ENCODE measurements around the gene CDH9. TPM values are rescaled to one million over a fixed set of nuclear protein-coding genes. Genes with fewer than 3 reads are reported as not detected.

CDH9 gene
- total RNA-seq, 1 donor from 2014 or later = 0.65 TPM

DNA sequence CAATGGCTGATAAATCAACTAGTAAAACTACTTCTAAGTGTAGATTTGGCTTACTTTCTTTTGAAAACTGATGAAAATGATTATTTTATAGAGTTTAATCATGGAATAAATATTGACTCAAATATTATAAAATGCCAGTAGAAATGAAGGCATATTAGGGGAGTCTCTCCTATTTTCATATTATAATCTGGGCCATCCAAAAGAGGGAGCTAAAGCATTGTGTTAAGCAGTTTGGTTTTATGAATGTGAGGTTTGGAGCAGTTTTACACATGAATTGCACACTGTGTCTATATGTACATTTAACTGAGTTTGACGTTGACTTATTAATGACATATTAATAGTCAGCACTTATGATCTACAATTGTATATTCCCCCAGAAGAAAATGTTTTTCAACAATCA, 17.4 kb downstream of the CDH9 start:
- Mint-ChIP-seq H3K27me3 (ENCODE audit: low read depth) (no peaks in the 10 kb centered on the region), H3K4me3 (no peak overlapping the region), H3K27ac (no peak overlapping the region), H3K9me3 (no peaks in the 10 kb centered on the region), H3K36me3 (no peaks in the 10 kb centered on the region), H3K4me1 (peaks cover 9% of the 10 kb centered on the region)
- TF ChIP-seq, protein P1, sequence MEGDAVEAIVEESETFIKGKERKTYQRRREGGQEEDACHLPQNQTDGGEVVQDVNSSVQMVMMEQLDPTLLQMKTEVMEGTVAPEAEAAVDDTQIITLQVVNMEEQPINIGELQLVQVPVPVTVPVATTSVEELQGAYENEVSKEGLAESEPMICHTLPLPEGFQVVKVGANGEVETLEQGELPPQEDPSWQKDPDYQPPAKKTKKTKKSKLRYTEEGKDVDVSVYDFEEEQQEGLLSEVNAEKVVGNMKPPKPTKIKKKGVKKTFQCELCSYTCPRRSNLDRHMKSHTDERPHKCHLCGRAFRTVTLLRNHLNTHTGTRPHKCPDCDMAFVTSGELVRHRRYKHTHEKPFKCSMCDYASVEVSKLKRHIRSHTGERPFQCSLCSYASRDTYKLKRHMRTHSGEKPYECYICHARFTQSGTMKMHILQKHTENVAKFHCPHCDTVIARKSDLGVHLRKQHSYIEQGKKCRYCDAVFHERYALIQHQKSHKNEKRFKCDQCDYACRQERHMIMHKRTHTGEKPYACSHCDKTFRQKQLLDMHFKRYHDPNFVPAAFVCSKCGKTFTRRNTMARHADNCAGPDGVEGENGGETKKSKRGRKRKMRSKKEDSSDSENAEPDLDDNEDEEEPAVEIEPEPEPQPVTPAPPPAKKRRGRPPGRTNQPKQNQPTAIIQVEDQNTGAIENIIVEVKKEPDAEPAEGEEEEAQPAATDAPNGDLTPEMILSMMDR (IDR thresholded peaks at IDR 0.05; ENCODE audit: unreplicated experiment) = no peak
- no peak for DNase-seq (ENCODE audit: low spot score in 2 of 2, unreplicated experiment in 2 of 2)

DNA sequence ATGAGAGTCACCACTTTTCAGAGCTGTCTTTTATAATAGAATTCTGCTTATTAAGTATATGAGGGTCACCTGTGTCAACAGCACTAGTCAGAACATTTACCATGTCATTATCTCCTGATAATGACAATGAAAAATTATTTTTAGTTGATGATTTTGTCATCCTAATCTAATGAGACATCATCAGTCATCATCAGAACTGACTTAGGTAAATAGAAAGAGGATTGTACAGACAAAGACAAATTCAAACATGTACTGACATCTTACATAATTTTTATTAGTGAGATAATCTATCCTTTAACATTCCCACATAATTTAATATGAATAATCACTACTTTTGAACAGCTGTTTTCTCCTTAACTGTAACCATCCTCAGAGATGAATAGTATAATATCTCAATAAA, 22.6 kb downstream of the CDH9 start:
- Mint-ChIP-seq H3K36me3 (no peaks in the 10 kb centered on the region), H3K27ac (no peak overlapping the region), H3K27me3 (ENCODE audit: low read depth) (no peaks in the 10 kb centered on the region), H3K9me3 (no peaks in the 10 kb centered on the region), H3K4me1 (peaks cover 3% of the 10 kb centered on the region), H3K4me3 (no peak overlapping the region)
- TF ChIP-seq, protein P1 (IDR thresholded peaks at IDR 0.05; ENCODE audit: unreplicated experiment) = no peak
- no peak for DNase-seq (ENCODE audit: low spot score in 2 of 2, unreplicated experiment in 2 of 2)

DNA sequence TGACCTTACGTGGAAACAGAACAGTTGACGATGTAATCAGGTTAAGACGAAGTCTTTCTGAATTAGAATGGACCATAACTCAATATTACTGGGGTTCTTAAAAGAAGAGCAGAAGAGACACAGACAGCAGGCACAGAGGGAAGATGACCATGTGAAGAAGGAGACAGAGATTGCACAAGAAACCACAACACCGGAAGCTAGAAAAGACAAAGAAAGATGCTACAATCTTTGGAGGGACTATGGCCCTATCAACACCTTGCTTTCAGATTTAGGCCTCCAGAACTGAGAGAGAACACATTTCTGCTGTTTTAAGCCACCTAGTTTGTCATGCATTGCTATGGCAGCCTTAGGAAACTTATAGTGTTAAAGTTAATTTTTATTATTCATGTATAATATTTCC, 27.1 kb downstream of the CDH9 start:
- TF ChIP-seq, protein P1 (IDR thresholded peaks at IDR 0.05; ENCODE audit: unreplicated experiment) = no peak
- H3K4me1 Mint-ChIP-seq = peaks cover 10% of the 10 kb centered on the region
- DNase-seq (ENCODE audit: low spot score in 2 of 2, unreplicated experiment in 2 of 2) = no peak
- H3K9me3 Mint-ChIP-seq = peaks cover 5% of the 10 kb centered on the region
- H3K27me3 Mint-ChIP-seq (ENCODE audit: low read depth) = peaks cover 4% of the 10 kb centered on the region
- no peak overlapping the region for H3K27ac Mint-ChIP-seq
- H3K36me3 Mint-ChIP-seq = no peaks in the 10 kb centered on the region
- no peak overlapping the region for H3K4me3 Mint-ChIP-seq

DNA sequence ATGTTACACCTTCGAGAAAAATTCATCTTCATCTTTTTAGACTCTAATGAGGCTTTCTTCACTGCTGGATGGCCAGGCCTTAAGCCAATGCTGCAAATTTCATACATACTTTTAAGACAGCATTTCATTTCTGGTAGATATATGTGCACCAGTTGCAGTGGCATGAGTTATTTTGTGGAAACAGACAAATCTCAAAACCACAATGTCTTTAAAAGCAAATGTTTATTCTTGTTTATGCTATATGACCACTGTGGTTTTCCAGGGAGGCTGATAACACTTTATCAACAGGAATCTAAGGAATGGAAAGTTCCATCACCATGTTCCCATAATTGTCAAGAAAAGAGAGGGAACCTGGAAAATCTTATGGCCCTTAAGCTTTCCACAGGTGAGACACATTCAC, 27.7 kb downstream of the CDH9 start:
- H3K4me3 Mint-ChIP-seq = no peak overlapping the region
- H3K27ac Mint-ChIP-seq = no peak overlapping the region
- H3K4me1 Mint-ChIP-seq = peaks cover 10% of the 10 kb centered on the region
- H3K36me3 Mint-ChIP-seq = no peaks in the 10 kb centered on the region
- DNase-seq (ENCODE audit: low spot score in 2 of 2, unreplicated experiment in 2 of 2) = no peak
- TF ChIP-seq, protein P1 (IDR thresholded peaks at IDR 0.05; ENCODE audit: unreplicated experiment) = no peak
- H3K27me3 Mint-ChIP-seq (ENCODE audit: low read depth) = peaks cover 8% of the 10 kb centered on the region
- H3K9me3 Mint-ChIP-seq = peaks cover 5% of the 10 kb centered on the region

DNA sequence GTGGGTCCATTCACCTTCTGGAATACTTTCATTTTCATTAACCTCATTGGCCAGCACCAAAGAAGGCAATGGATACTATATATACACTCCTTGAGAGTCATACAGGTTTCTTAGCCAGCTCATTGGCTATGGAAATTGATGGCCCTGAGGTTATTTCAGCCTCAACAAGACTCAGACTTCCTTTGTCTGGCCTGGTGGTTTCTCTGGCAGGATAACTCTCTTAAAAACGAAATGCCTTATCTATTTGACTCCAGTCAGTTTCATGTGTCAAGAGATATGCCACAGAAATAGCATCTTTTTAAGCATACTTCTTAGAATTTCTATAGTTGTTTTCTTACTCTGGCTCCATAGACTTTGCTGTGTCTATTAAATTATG, 28.9 kb downstream of the CDH9 start:
- no peak overlapping the region for H3K4me3 Mint-ChIP-seq
- TF ChIP-seq, protein P1 (IDR thresholded peaks at IDR 0.05; ENCODE audit: unreplicated experiment) = no peak
- H3K9me3 Mint-ChIP-seq = peaks cover 5% of the 10 kb centered on the region
- peaks cover 11% of the 10 kb centered on the region for H3K4me1 Mint-ChIP-seq
- no peaks in the 10 kb centered on the region for H3K36me3 Mint-ChIP-seq
- DNase-seq (ENCODE audit: low spot score in 2 of 2, unreplicated experiment in 2 of 2) = no peak
- H3K27ac Mint-ChIP-seq = no peak overlapping the region
- peaks cover 8% of the 10 kb centered on the region for H3K27me3 Mint-ChIP-seq (ENCODE audit: low read depth)

Measured in mesothelial cell of epicardium (in vitro differentiated cells).